GM12878 (cell line): ENCODE data around the gene TRAPPC6A. TPM values are rescaled to one million over a fixed set of nuclear protein-coding genes. Genes with fewer than 3 reads are reported as not detected.

Experiments used
- ATAC-seq: fragments of 200-7000 bp; cut with Tn5 transposase; 3 replicates; pipeline ENCODE4 v1.9.1; 2020; ENCODE audit warnings: mild to moderate bottlenecking, moderate library complexity
- BruUV-seq: library from RNA; stranded (reverse); fragments of 400-500 nt; replicated peaks from 2 replicates; lab custom pipeline; 2021; lab: Mats Ljungman, UMichigan
- CTCF ChIA-PET: fragments of 300-600 bp; sonication (Branson Sonifier 250); formaldehyde crosslinking; extraction: SDS; loops from one replicate; lab custom pipeline; 2021; ENCODE audit warnings: inconsistent platforms; lab: Yijun Ruan, JAX
- POLR2A ChIA-PET: fragments of 350-600 bp; formaldehyde crosslinking; extraction: SDS; loops from one replicate; lab custom pipeline; 2021; ENCODE audit warnings: inconsistent platforms; lab: Charles Lee
- RAD21 ChIA-PET: fragments of 300-600 bp; sonication (Branson Sonifier 250); formaldehyde crosslinking; loops from one replicate; lab custom pipeline; 2023; ENCODE audit warnings: antibody characterized with exemption; ENCODE audit not compliant: unreplicated experiment; lab: Charles Lee
- SMC1A ChIA-PET: fragments of 300-600 bp; sonication (Branson Sonifier 250); formaldehyde crosslinking; loops from one replicate; lab custom pipeline; 2023; ENCODE audit not compliant: unreplicated experiment, uncharacterized antibody; lab: Charles Lee
- DNase-seq: peaks from one replicate; pipeline ENCODE4 v3.0.0-alpha.2; 2011; ENCODE audit warnings: low read depth, low spot score
- FAIRE-seq: peaks from 3 replicates; lab custom pipeline; 2011; peaks lifted over from hg19 to GRCh38; lab: Jason Lieb, UNC
- H2AFZ ChIP-seq: 2 replicates; pipeline ENCODE4 v1.6.0; 2011; ENCODE audit warnings: low read depth, low read length, control low read depth; ENCODE audit not compliant: control insufficient read depth
- H3K27ac ChIP-seq: 2 replicates; pipeline ENCODE4 v1.5.1; 2011; ENCODE audit warnings: control low read depth; ENCODE audit not compliant: control insufficient read depth, insufficient read depth
- H3K27me3 ChIP-seq, 2 experiments: replicated peaks in 1 of 2; 2 replicates each; pipeline versions ENCODE4 v1.6.0 to v1.6.1; 2011; ENCODE audit warnings: low read length in 1 of 2; ENCODE audit not compliant: control insufficient read depth in 2 of 2, insufficient read depth in 2 of 2
- H3K36me3 ChIP-seq, 2 experiments: 2 replicates each; pipeline ENCODE4 v1.5.1; 2011; ENCODE audit warnings: low read length in 1 of 2; ENCODE audit not compliant: control insufficient read depth in 2 of 2, insufficient read depth in 2 of 2
- H3K4me1 ChIP-seq: 2 replicates; pipeline ENCODE4 v1.6.1; 2011; ENCODE audit warnings: mild to moderate bottlenecking, low read length, moderate library complexity, mixed read lengths; ENCODE audit not compliant: control insufficient read depth, insufficient read depth
- H3K4me2 ChIP-seq: 2 replicates; pipeline ENCODE4 v1.6.0; 2011; ENCODE audit warnings: control low read depth; ENCODE audit not compliant: control insufficient read depth, insufficient read depth
- H3K4me3 ChIP-seq: fragments of 200-600 bp; sonication (generic); 2 replicates; pipeline ENCODE4 v1.5.1; 2016
- H3K79me2 ChIP-seq: 2 replicates; pipeline ENCODE4 v1.6.0; 2011; ENCODE audit warnings: low read length; ENCODE audit not compliant: control insufficient read depth, insufficient read depth
- H3K9ac ChIP-seq: 2 replicates; pipeline ENCODE4 v1.8.0; 2011; ENCODE audit warnings: low read length, control low read depth, mixed read lengths; ENCODE audit not compliant: control insufficient read depth, insufficient read depth
- H3K9me3 ChIP-seq: replicated peaks from 3 replicates; pipeline ENCODE4 v1.5.1; 2011; ENCODE audit warnings: mild to moderate bottlenecking, low read length; ENCODE audit not compliant: control insufficient read depth, insufficient read depth
- H4K20me1 ChIP-seq: 2 replicates; pipeline ENCODE4 v1.6.0; 2011; ENCODE audit not compliant: control insufficient read depth, insufficient read depth
- CBFB ChIP-seq: IDR thresholded peaks from 2 replicates; pipeline ENCODE4 v1.6.1; 2016; ENCODE audit warnings: antibody characterized with exemption, low read depth
- ETV6 ChIP-seq, 2 experiments: fragments of 450-650 bp in 1 of 2; IDR thresholded peaks in 1 of 2; conservative IDR thresholded peaks in 1 of 2; 2 replicates each; pipeline ENCODE4 v1.6.1; 2014; ENCODE audit warnings: antibody characterized with exemption in 1 of 2, borderline replicate concordance in 1 of 2, low read depth in 1 of 2, mild to moderate bottlenecking in 1 of 2, moderate library complexity in 1 of 2
- HDAC2 ChIP-seq: fragments of 200-600 bp; sonication (generic); IDR thresholded peaks from 2 replicates; pipeline ENCODE4 v1.6.1; 2017
- HDAC6 ChIP-seq: fragments of 200-600 bp; sonication (generic); IDR thresholded peaks from one replicate; pipeline ENCODE4 v1.8.0; 2017; ENCODE audit warnings: antibody characterized with exemption; ENCODE audit not compliant: unreplicated experiment
- RUNX3 ChIP-seq: IDR thresholded peaks from 2 replicates; pipeline ENCODE4 v1.6.1; 2012; ENCODE audit warnings: low read length, inconsistent platforms
- SIN3A ChIP-seq: IDR thresholded peaks from 2 replicates; pipeline ENCODE4 v1.6.1; 2012; ENCODE audit warnings: low read depth, low read length, improper control_type of control experiment
- SIX5 ChIP-seq: IDR thresholded peaks from 2 replicates; pipeline ENCODE4 v1.6.1; 2011; ENCODE audit warnings: mild to moderate bottlenecking, low read depth, low read length, moderate library complexity; ENCODE audit not compliant: severe bottlenecking
- SMAD5 ChIP-seq: IDR thresholded peaks from 2 replicates; pipeline ENCODE4 v1.6.1; 2016; ENCODE audit warnings: antibody characterized with exemption, low read depth
- SPI1 ChIP-seq: IDR thresholded peaks from 2 replicates; pipeline ENCODE4 v1.6.1; 2011; ENCODE audit warnings: low read depth, mild to moderate bottlenecking, low read length, moderate library complexity, borderline replicate concordance; ENCODE audit not compliant: insufficient read depth
- SREBF2 ChIP-seq: IDR thresholded peaks from 2 replicates; pipeline ENCODE4 v1.6.1; 2012; ENCODE audit warnings: mild to moderate bottlenecking, low read length
- SUPT20H ChIP-seq: IDR thresholded peaks from 2 replicates; pipeline ENCODE4 v1.6.1; 2011; ENCODE audit warnings: low read depth, mild to moderate bottlenecking, low read length, moderate library complexity, borderline replicate concordance; ENCODE audit not compliant: control insufficient read depth
- TARDBP ChIP-seq: IDR thresholded peaks from 2 replicates; pipeline ENCODE4 v1.6.1; 2016; ENCODE audit warnings: borderline replicate concordance
- TCF12 ChIP-seq: IDR thresholded peaks from 2 replicates; pipeline ENCODE4 v1.6.1; 2011; ENCODE audit warnings: low read depth, mild to moderate bottlenecking, low read length
- ZBTB4 ChIP-seq: fragments of 450-650 bp; formaldehyde crosslinking; IDR thresholded peaks from 2 replicates; pipeline ENCODE4 v1.4.0; 2022; ENCODE audit warnings: mild to moderate bottlenecking, moderate library complexity
- WGBS: methylation state at CpG from one replicate; pipeline ENCODE4 v1.1.6; 2016; ENCODE audit warnings: low lambda C conversion rate; ENCODE audit not compliant: insufficient replicate concordance, insufficient coverage; ENCODE audit errors: missing lambda C conversion rate; 5-methylcytosine and 5-hydroxymethylcytosine counted together
- in situ Hi-C: fragments of 300-500 bp; cut with MboI; formaldehyde crosslinking; loops from 9 replicates; pipeline ENCODE4 v1.14.3; 2018; ENCODE audit warnings: mixed read lengths
- intact Hi-C: fragments of 100-400 bp; cut with micrococcal nuclease; formaldehyde crosslinking; loops from one replicate; pipeline ENCODE4 v1.14.2; 2022; ENCODE audit not compliant: unreplicated experiment
- polyA plus RNA-seq, 11 experiments: library from polyadenylated mRNA; depleted of rRNA in 4 of 11; unstranded in 6 of 11; stranded (reverse) in 5 of 11; fragments of >200 nt; fragmentation: Nextera tagmentation in 4 of 11; fragmentation: Illumina TruSeq in 1 of 11; extraction: Ambion mirVana in 4 of 11; extraction: Trizol in 1 of 11; gene quantifications; 1 replicate in 1 of 11; 2 replicates in 10 of 11; pipeline versions ENCODE4 v1.2.1 to v1.2.3, GENCODE V29; 2011 to 2016; ENCODE audit warnings: inconsistent platforms in 2 of 11, missing spikeins in 2 of 11, low read depth in 1 of 11
- total RNA-seq, 4 experiments: library from RNA; depleted of rRNA in 3 of 4; stranded (reverse); fragments of >200 nt in 3 of 4; fragmentation: Illumina TruSeq in 1 of 4; extraction: Trizol in 1 of 4; gene quantifications; 2 replicates each; pipeline versions ENCODE4 v1.2.1 to v1.2.3, GENCODE V29; 2013 to 2021

The TRAPPC6A gene
- total and polyA plus RNA-seq, 10 of the 15 experiments (the other 5 are each of a cell fraction or from before 2014, with no cell fraction given) = 1.8 to 83.9 (median 35.8) TPM

GRCh38 chr19:45184115-45184514 lies 6.1 kb upstream of the TRAPPC6A start:
- 93% methylated on average over 4 of the region's 5 CpGs for WGBS
- FAIRE-seq (no peak), ATAC-seq (no peak), DNase-seq (no peak)
- no TSS peak for BruUV-seq
- ChIA-PET RAD21 (no interaction called here), CTCF (interaction anchor here (0.6 to 1.6 kb wide), 2 partner anchors 9 to 168 kb away, joined by 3 read pairs; no protein-coding TSS in a partner anchor), SMC1A (no interaction called here), POLR2A (interaction anchor here (0.6 kb wide), 3 partner anchors 20 to 181 kb away, joined by 3 to 6 read pairs (median 3); no protein-coding TSS in a partner anchor)
- in situ Hi-C loops (no loop called here), intact Hi-C loops (loop anchor here (10.0 kb wide), 1 partner anchor 169 kb away; no protein-coding TSS in a partner anchor)
- no peak overlapping the region for H3K27ac ChIP-seq
- peaks cover 17% of the 10 kb centered on the region for H3K4me1 ChIP-seq
- peaks cover 24% of the 10 kb centered on the region for H3K79me2 ChIP-seq
- H3K36me3 ChIP-seq = peaks cover 0 to 6% of the 10 kb centered on the region in 2 experiments; a peak in 2 of 4 replicates
- no peak overlapping the region for H3K4me2 ChIP-seq
- TF ChIP-seq HDAC6 (no peak), SPI1 (peak; percentile 56; the same call in 1 of the 2 replicates)
- H2AFZ ChIP-seq = no peak overlapping the region
- no peak overlapping the region for H3K9ac ChIP-seq
- no peaks in the 10 kb centered on the region for H3K9me3 ChIP-seq
- no peaks in the 10 kb centered on the region for H4K20me1 ChIP-seq
- no peak overlapping the region for H3K4me3 ChIP-seq
- H3K27me3 ChIP-seq = no peaks in the 10 kb centered on the region

GRCh38 chr19:45182758-45183157 lies 4.7 kb upstream of the TRAPPC6A start:
- Histone ChIP-seq H2AFZ (no peak overlapping the region), H3K27ac (no peak overlapping the region), H4K20me1 (no peaks in the 10 kb centered on the region), H3K27me3 (no peaks in the 10 kb centered on the region), H3K4me1 (peaks cover 17% of the 10 kb centered on the region), H3K9ac (no peak overlapping the region), H3K79me2 (peaks cover 31% of the 10 kb centered on the region), H3K4me2 (no peak overlapping the region), H3K36me3 (peaks cover 0 to 6% of the 10 kb centered on the region in 2 experiments; a peak in 2 of 4 replicates), H3K4me3 (no peak overlapping the region), H3K9me3 (no peaks in the 10 kb centered on the region)
- BruUV-seq = no TSS peak
- 70% methylated on average over 4 of the region's 4 CpGs for WGBS
- intact Hi-C loops (loop anchor here (10.0 kb wide), 1 partner anchor 168 kb away; no protein-coding TSS in a partner anchor), in situ Hi-C loops (no loop called here)
- POLR2A ChIA-PET = interaction anchor here (1.0 kb wide), 1 partner anchor 46 kb away, joined by 5 read pairs; no protein-coding TSS in a partner anchor
- SMC1A ChIA-PET = interaction anchor here (0.9 to 1.8 kb wide), 3 partner anchors 10 to 156 kb away, joined by 3 to 4 read pairs (median 3); no protein-coding TSS in a partner anchor
- CTCF ChIA-PET = interaction anchor here (0.6 to 1.6 kb wide), 7 partner anchors 10 to 277 kb away, joined by 3 to 6 read pairs (median 3); no protein-coding TSS in a partner anchor
- RAD21 ChIA-PET = interaction anchor here (1.1 to 1.7 kb wide), 3 partner anchors 47 to 181 kb away, joined by 3 read pairs; partner anchors contain the start of gene RELB
- FAIRE-seq (no peak), ATAC-seq (no peak), DNase-seq (no peak)
- TF ChIP-seq SIN3A (no peak), ETV6 (conservative IDR thresholded peaks at IDR 0.05 in 1 of 2, IDR thresholded peaks at IDR 0.05 in 1 of 2; ENCODE audit: borderline replicate concordance in 1 of 2, low read depth in 1 of 2) (no peak), SUPT20H (no peak), HDAC2 (no peak), RUNX3 (no peak), SMAD5 (no peak), ZBTB4 (CRISPR knock-in tag) (no peak), TARDBP (no peak), SREBF2 (no peak), TCF12 (no peak), SIX5 (no peak), CBFB (no peak)
